HCT116 (cell line): Measurements from ENCODE around the gene ARMC10.

ENCODE experiments used
- CTCF ChIP-seq, 3 experiments: fragments of 200-600 bp in 1 of 3; sonication (generic) in 1 of 3; IDR thresholded peaks in 2 of 3; conservative IDR thresholded peaks in 1 of 3; 2 replicates each; pipeline ENCODE4 v1.5.1; 2012 to 2017; ENCODE audit warnings: low read depth in 2 of 3, low read length in 2 of 3, antibody characterized with exemption in 1 of 3, borderline replicate concordance in 1 of 3, control low read depth in 1 of 3, mild to moderate bottlenecking in 1 of 3, mixed read lengths in 1 of 3, mixed run types in 1 of 3, moderate library complexity in 1 of 3; ENCODE audit not compliant: insufficient read depth in 1 of 3
- EZH2 ChIP-seq: fragments of 200-600 bp; sonication (generic); IDR thresholded peaks from 2 replicates; pipeline ENCODE4 v1.6.1; 2017; ENCODE audit warnings: antibody characterized with exemption, mixed run types
- JUND ChIP-seq: IDR thresholded peaks from 2 replicates; pipeline ENCODE4 v1.6.1; 2012
- MAX ChIP-seq: IDR thresholded peaks from 2 replicates; pipeline ENCODE4 v1.6.1; 2012
- POLR2A ChIP-seq: IDR thresholded peaks from 2 replicates; pipeline ENCODE4 v1.7.0; 2011; ENCODE audit warnings: borderline replicate concordance; ENCODE audit not compliant: insufficient read depth, insufficient read length; ENCODE audit errors: extremely low read depth
- RAD21 ChIP-seq: IDR thresholded peaks from 2 replicates; pipeline ENCODE4 v1.6.1; 2012; ENCODE audit warnings: low read depth, mild to moderate bottlenecking
- SP1 ChIP-seq: IDR thresholded peaks from 2 replicates; pipeline ENCODE4 v1.6.1; 2012; ENCODE audit warnings: low read depth
- TCF7L2 ChIP-seq: IDR thresholded peaks from 2 replicates; pipeline ENCODE4 v1.7.0; 2011; ENCODE audit warnings: borderline replicate concordance, inconsistent platforms; ENCODE audit not compliant: insufficient read depth, insufficient read length; ENCODE audit errors: extremely low read depth
- YY1 ChIP-seq: IDR thresholded peaks from 2 replicates; pipeline ENCODE4 v1.6.1; 2011; ENCODE audit warnings: low read length, low read depth, moderate library complexity, mild to moderate bottlenecking; ENCODE audit not compliant: insufficient replicate concordance; ENCODE audit errors: extremely low read depth

GRCh38 chr7:103065667-103066066 lies 9.3 kb upstream of the ARMC10 start:
- TF ChIP-seq JUND = no peak
- no peak for TF ChIP-seq YY1
- TF ChIP-seq CTCF (IDR thresholded peaks at IDR 0.05 in 2 of 3, conservative IDR thresholded peaks at IDR 0.05 in 1 of 3; ENCODE audit: borderline replicate concordance in 1 of 3, insufficient read depth in 1 of 3, low read depth in 2 of 3, low read length in 2 of 3) = peak; percentile 48 to 80 (median 65); a peak in 5 of 6 replicates
- TF ChIP-seq MAX = no peak
- TF ChIP-seq RAD21 = peak; percentile 69
- TF ChIP-seq EZH2 = no peak
- TF ChIP-seq TCF7L2 = no peak
- no peak for TF ChIP-seq SP1
- no peak for TF ChIP-seq POLR2A
